HEK293 (cell line): ENCODE data around the gene PAPSS1.

Experiments used
- CTCF ChIA-PET: fragments of 350-600 bp; formaldehyde crosslinking; extraction: SDS; loops from one replicate; lab custom pipeline; 2021; ENCODE audit warnings: antibody characterized with exemption; lab: Yijun Ruan, JAX
- POLR2A ChIA-PET: fragments of 300-600 bp; formaldehyde crosslinking; extraction: SDS; loops from one replicate; lab custom pipeline; 2020; ENCODE audit warnings: antibody characterized with exemption, inconsistent platforms; lab: Yijun Ruan, JAX
- H3K27ac ChIP-seq: fragments of 200-500 bp; sonication (Bioruptor generic); 2 replicates; pipeline ENCODE4 v1.5.1; 2014; ENCODE audit warnings: low read depth, low read length, control low read depth, inconsistent platforms; ENCODE audit errors: extremely low read depth
- H3K36me3 ChIP-seq, 2 experiments: fragments of 200-500 bp in 1 of 2; sonication (Bioruptor generic) in 1 of 2; 1 replicate in 1 of 2; 2 replicates in 1 of 2; pipeline ENCODE4 v1.5.1; 2014 to 2017; ENCODE audit warnings: inconsistent platforms in 2 of 2, low read length in 2 of 2; ENCODE audit not compliant: control insufficient read depth in 2 of 2, insufficient read depth in 1 of 2
- H3K4me1 ChIP-seq: fragments of 200-500 bp; sonication (Bioruptor generic); 2 replicates; pipeline ENCODE4 v1.5.1; 2014; ENCODE audit warnings: mild to moderate bottlenecking, low read length, inconsistent platforms; ENCODE audit not compliant: control insufficient read depth, insufficient read depth
- H3K4me3 ChIP-seq: 2 replicates; pipeline ENCODE4 v1.5.1; 2011; ENCODE audit warnings: low read depth, mild to moderate bottlenecking, control low read depth, low read length, moderate library complexity
- H3K9me3 ChIP-seq: fragments of 200-500 bp; sonication (Bioruptor generic); 2 replicates; pipeline ENCODE4 v1.5.1; 2014; ENCODE audit warnings: low read depth, low read length, inconsistent platforms; ENCODE audit not compliant: control insufficient read depth, insufficient read depth
- FEZF1 ChIP-seq: fragments of 450-650 bp; formaldehyde crosslinking; IDR thresholded peaks from 2 replicates; pipeline ENCODE4 v1.5.1; 2016; ENCODE audit warnings: missing biosample characterization, missing genetic modification characterization
- GLIS2 ChIP-seq: fragments of 450-650 bp; formaldehyde crosslinking; IDR thresholded peaks from 2 replicates; pipeline ENCODE4 v1.5.1; 2016; ENCODE audit warnings: missing biosample characterization, missing genetic modification characterization
- KLF17 ChIP-seq: fragments of 450-650 bp; formaldehyde crosslinking; IDR thresholded peaks from 2 replicates; pipeline ENCODE4 v1.5.1; 2016; ENCODE audit warnings: missing biosample characterization, missing genetic modification characterization
- PRDM2 ChIP-seq: fragments of 450-650 bp; formaldehyde crosslinking; IDR thresholded peaks from 2 replicates; pipeline ENCODE4 v1.5.1; 2016; ENCODE audit warnings: missing biosample characterization, missing genetic modification characterization, borderline replicate concordance
- SALL2 ChIP-seq: fragments of 450-650 bp; formaldehyde crosslinking; IDR thresholded peaks from 2 replicates; pipeline ENCODE4 v1.5.0; 2017; ENCODE audit warnings: missing biosample characterization, mild to moderate bottlenecking, missing genetic modification characterization, borderline replicate concordance
- WT1 ChIP-seq: fragments of 450-650 bp; formaldehyde crosslinking; IDR thresholded peaks from 2 replicates; pipeline ENCODE4 v1.5.1; 2016; ENCODE audit warnings: missing biosample characterization, missing genetic modification characterization
- ZBTB6 ChIP-seq: fragments of 450-650 bp; formaldehyde crosslinking; IDR thresholded peaks from 2 replicates; pipeline ENCODE4 v1.5.1; 2017; ENCODE audit warnings: missing biosample characterization, missing genetic modification characterization
- ZBTB7A ChIP-seq: fragments of 450-650 bp; formaldehyde crosslinking; IDR thresholded peaks from 2 replicates; pipeline ENCODE4 v1.5.1; 2016; ENCODE audit warnings: low read depth, missing biosample characterization, missing genetic modification characterization
- ZFP69B ChIP-seq: fragments of 450-650 bp; formaldehyde crosslinking; IDR thresholded peaks from 2 replicates; pipeline ENCODE4 v1.5.1; 2016; ENCODE audit warnings: missing biosample characterization, missing genetic modification characterization
- ZNF132 ChIP-seq: fragments of 450-650 bp; formaldehyde crosslinking; IDR thresholded peaks from 2 replicates; pipeline ENCODE4 v1.5.1; 2017; ENCODE audit warnings: missing biosample characterization, missing genetic modification characterization, borderline replicate concordance
- ZNF404 ChIP-seq: fragments of 450-650 bp; formaldehyde crosslinking; IDR thresholded peaks from 2 replicates; pipeline ENCODE4 v1.5.1; 2017; ENCODE audit warnings: missing biosample characterization, missing genetic modification characterization
- ZNF571 ChIP-seq: fragments of 450-650 bp; formaldehyde crosslinking; IDR thresholded peaks from 2 replicates; pipeline ENCODE4 v1.5.0; 2017; ENCODE audit warnings: missing biosample characterization, missing genetic modification characterization
- ZNF624 ChIP-seq: fragments of 450-650 bp; formaldehyde crosslinking; IDR thresholded peaks from 2 replicates; pipeline ENCODE4 v1.5.1; 2017; ENCODE audit warnings: missing biosample characterization, missing genetic modification characterization
- ZNF660 ChIP-seq: fragments of 450-650 bp; IDR thresholded peaks from 2 replicates; pipeline ENCODE4 v1.5.1; 2018; ENCODE audit warnings: missing biosample characterization, mild to moderate bottlenecking, missing genetic modification characterization
- ZNF777 ChIP-seq: fragments of 450-650 bp; formaldehyde crosslinking; IDR thresholded peaks from 2 replicates; pipeline ENCODE4 v1.5.1; 2017; ENCODE audit warnings: missing biosample characterization, missing genetic modification characterization, borderline replicate concordance
- TF ChIP-seq, protein P1 (sequence below): sonication (generic); formaldehyde crosslinking; IDR thresholded peaks from 2 replicates; pipeline ENCODE4 v1.8.1; 2022; ENCODE audit warnings: mild to moderate bottlenecking, moderate library complexity, missing genetic modification reagents
- TF ChIP-seq, protein P2 (sequence below): fragments of 450-650 bp; formaldehyde crosslinking; IDR thresholded peaks from 2 replicates; pipeline ENCODE4 v1.5.1; 2016; ENCODE audit warnings: missing biosample characterization, missing genetic modification characterization
- TF ChIP-seq, protein P3 (sequence below): fragments of 450-650 bp; formaldehyde crosslinking; IDR thresholded peaks from 2 replicates; pipeline ENCODE4 v1.5.1; 2016; ENCODE audit warnings: missing biosample characterization, missing genetic modification characterization
- TF ChIP-seq, protein P4 (sequence below): fragments of 450-650 bp; IDR thresholded peaks from 2 replicates; pipeline ENCODE4 v1.5.1; 2018; ENCODE audit warnings: missing biosample characterization, mild to moderate bottlenecking, missing genetic modification characterization
- TF ChIP-seq, protein P5 (sequence below): fragments of 450-650 bp; formaldehyde crosslinking; IDR thresholded peaks from 2 replicates; pipeline ENCODE4 v1.5.1; 2016; ENCODE audit warnings: missing biosample characterization, missing genetic modification characterization

The PAPSS1 gene

GRCh38 chr4:107688421-107688820, 31.6 kb downstream of the PAPSS1 start:
- ChIA-PET CTCF (no interaction called here), POLR2A (no interaction called here)
- H3K27ac ChIP-seq, result no peak overlapping the region
- TF ChIP-seq WT1 (tag by site-specific recombination), result no peak
- no peak for TF ChIP-seq ZNF132
- TF ChIP-seq ZBTB7A (tag by site-specific recombination), result no peak
- TF ChIP-seq ZNF571 (tag by site-specific recombination), result no peak
- TF ChIP-seq ZNF624 (tag by site-specific recombination), result no peak
- TF ChIP-seq PRDM2, result no peak
- TF ChIP-seq KLF17 (tag by site-specific recombination), result no peak
- TF ChIP-seq, protein P1, sequence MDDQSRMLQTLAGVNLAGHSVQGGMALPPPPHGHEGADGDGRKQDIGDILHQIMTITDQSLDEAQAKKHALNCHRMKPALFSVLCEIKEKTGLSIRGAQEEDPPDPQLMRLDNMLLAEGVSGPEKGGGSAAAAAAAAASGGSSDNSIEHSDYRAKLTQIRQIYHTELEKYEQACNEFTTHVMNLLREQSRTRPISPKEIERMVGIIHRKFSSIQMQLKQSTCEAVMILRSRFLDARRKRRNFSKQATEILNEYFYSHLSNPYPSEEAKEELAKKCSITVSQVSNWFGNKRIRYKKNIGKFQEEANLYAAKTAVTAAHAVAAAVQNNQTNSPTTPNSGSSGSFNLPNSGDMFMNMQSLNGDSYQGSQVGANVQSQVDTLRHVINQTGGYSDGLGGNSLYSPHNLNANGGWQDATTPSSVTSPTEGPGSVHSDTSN, result no peak
- TF ChIP-seq, protein P2, sequence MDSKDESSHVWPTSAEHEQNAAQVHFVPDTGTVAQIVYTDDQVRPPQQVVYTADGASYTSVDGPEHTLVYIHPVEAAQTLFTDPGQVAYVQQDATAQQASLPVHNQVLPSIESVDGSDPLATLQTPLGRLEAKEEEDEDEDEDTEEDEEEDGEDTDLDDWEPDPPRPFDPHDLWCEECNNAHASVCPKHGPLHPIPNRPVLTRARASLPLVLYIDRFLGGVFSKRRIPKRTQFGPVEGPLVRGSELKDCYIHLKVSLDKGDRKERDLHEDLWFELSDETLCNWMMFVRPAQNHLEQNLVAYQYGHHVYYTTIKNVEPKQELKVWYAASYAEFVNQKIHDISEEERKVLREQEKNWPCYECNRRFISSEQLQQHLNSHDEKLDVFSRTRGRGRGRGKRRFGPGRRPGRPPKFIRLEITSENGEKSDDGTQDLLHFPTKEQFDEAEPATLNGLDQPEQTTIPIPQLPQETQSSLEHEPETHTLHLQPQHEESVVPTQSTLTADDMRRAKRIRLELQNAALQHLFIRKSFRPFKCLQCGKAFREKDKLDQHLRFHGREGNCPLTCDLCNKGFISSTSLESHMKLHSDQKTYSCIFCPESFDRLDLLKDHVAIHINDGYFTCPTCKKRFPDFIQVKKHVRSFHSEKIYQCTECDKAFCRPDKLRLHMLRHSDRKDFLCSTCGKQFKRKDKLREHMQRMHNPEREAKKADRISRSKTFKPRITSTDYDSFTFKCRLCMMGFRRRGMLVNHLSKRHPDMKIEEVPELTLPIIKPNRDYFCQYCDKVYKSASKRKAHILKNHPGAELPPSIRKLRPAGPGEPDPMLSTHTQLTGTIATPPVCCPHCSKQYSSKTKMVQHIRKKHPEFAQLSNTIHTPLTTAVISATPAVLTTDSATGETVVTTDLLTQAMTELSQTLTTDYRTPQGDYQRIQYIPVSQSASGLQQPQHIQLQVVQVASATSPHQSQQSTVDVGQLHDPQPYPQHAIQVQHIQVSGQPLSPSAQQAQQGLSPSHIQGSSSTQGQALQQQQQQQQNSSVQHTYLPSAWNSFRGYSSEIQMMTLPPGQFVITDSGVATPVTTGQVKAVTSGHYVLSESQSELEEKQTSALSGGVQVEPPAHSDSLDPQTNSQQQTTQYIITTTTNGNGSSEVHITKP (tag by site-specific recombination), result no peak
- TF ChIP-seq FEZF1 (tag by site-specific recombination), result no peak
- TF ChIP-seq, protein P3, sequence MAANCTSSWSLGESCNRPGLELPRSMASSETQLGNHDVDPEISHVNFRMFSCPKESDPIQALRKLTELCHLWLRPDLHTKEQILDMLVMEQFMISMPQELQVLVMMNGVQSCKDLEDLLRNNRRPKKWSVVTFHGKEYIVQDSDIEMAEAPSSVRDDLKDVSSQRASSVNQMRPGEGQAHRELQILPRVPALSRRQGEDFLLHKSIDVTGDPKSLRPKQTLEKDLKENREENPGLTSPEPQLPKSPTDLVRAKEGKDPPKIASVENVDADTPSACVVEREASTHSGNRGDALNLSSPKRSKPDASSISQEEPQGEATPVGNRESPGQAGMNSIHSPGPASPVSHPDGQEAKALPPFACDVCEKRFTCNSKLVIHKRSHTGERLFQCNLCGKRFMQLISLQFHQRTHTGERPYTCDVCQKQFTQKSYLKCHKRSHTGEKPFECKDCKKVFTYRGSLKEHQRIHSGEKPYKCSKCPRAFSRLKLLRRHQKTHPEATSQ, result no peak
- no peak for TF ChIP-seq ZNF660 (tag by site-specific recombination)
- no peak for TF ChIP-seq ZNF404 (tag by site-specific recombination)
- TF ChIP-seq SALL2 (tag by site-specific recombination), result no peak
- no peak for TF ChIP-seq GLIS2 (tag by site-specific recombination)
- TF ChIP-seq, protein P4, sequence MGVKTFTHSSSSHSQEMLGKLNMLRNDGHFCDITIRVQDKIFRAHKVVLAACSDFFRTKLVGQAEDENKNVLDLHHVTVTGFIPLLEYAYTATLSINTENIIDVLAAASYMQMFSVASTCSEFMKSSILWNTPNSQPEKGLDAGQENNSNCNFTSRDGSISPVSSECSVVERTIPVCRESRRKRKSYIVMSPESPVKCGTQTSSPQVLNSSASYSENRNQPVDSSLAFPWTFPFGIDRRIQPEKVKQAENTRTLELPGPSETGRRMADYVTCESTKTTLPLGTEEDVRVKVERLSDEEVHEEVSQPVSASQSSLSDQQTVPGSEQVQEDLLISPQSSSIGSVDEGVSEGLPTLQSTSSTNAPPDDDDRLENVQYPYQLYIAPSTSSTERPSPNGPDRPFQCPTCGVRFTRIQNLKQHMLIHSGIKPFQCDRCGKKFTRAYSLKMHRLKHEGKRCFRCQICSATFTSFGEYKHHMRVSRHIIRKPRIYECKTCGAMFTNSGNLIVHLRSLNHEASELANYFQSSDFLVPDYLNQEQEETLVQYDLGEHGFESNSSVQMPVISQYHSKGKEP, result no peak
- TF ChIP-seq ZNF777, result no peak
- TF ChIP-seq, protein P5, sequence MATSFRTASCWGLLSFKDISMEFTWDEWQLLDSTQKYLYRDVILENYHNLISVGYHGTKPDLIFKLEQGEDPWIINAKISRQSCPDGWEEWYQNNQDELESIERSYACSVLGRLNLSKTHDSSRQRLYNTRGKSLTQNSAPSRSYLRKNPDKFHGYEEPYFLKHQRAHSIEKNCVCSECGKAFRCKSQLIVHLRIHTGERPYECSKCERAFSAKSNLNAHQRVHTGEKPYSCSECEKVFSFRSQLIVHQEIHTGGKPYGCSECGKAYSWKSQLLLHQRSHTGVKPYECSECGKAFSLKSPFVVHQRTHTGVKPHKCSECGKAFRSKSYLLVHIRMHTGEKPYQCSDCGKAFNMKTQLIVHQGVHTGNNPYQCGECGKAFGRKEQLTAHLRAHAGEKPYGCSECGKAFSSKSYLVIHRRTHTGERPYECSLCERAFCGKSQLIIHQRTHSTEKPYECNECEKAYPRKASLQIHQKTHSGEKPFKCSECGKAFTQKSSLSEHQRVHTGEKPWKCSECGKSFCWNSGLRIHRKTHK, result no peak
- no peak for TF ChIP-seq ZFP69B (tag by site-specific recombination)
- no peak for TF ChIP-seq ZBTB6
- H3K4me1 ChIP-seq, result no peaks in the 10 kb centered on the region
- H3K9me3 ChIP-seq, result no peaks in the 10 kb centered on the region
- H3K36me3 ChIP-seq, result peaks cover 0 to 16% of the 10 kb centered on the region in 2 experiments; a peak in 1 of 3 replicates
- no peak overlapping the region for H3K4me3 ChIP-seq
